Mucosa of gallbladder (tissue), 1 donor: Measurements from ENCODE around the gene CPT2. TPM values are rescaled to one million over a fixed set of nuclear protein-coding genes. Genes with fewer than 3 reads are reported as not detected.
"Not testable (repeated sequence)": the region's sequence is repeated elsewhere in the genome, so short reads cannot be mapped to it uniquely, and the experiment has no call there.

Source experiments
- DNase-seq: peaks from one replicate; pipeline ENCODE4 v3.0.0-alpha.2; 2020; ENCODE audit warnings: low spot score
- total RNA-seq: library from RNA; stranded (reverse); gene quantifications from one replicate; pipeline ENCODE4 v1.2.1, GENCODE V29; 2021
- donor health status: DM: no; HTN: no; CAD: no.

The CPT2 gene
- total RNA-seq, 1 donor from 2014 or later = 35.0 TPM

DNA sequence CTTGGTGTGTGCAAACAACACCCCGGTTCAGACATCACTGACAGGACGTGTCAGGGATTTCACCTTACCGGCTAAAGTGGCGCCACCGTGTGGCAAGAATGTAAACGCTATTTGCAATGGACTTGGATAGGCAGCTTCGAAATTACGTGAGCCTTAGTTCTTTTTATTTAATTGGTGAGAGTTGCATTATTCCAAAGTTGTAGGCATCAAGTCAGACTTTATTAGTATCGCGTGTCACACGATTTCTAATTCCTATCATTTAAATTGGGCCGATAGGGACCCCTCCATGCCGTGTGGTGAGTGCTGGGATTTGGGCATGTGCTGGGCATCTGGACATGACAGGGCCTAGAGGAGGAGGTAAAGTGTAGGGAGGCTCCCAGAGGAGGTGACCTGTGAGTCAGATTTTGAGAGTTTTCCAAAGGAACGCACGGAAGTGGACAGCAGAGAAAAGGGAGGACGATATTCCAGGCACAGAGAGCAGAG, 14.5 kb upstream of the CPT2 start:
- peak; percentile 88 for DNase-seq

- DNase-seq = no peak
Measured at GRCh38 chr1:53182716-53183094, 13.9 kb upstream of the CPT2 start.

DNA sequence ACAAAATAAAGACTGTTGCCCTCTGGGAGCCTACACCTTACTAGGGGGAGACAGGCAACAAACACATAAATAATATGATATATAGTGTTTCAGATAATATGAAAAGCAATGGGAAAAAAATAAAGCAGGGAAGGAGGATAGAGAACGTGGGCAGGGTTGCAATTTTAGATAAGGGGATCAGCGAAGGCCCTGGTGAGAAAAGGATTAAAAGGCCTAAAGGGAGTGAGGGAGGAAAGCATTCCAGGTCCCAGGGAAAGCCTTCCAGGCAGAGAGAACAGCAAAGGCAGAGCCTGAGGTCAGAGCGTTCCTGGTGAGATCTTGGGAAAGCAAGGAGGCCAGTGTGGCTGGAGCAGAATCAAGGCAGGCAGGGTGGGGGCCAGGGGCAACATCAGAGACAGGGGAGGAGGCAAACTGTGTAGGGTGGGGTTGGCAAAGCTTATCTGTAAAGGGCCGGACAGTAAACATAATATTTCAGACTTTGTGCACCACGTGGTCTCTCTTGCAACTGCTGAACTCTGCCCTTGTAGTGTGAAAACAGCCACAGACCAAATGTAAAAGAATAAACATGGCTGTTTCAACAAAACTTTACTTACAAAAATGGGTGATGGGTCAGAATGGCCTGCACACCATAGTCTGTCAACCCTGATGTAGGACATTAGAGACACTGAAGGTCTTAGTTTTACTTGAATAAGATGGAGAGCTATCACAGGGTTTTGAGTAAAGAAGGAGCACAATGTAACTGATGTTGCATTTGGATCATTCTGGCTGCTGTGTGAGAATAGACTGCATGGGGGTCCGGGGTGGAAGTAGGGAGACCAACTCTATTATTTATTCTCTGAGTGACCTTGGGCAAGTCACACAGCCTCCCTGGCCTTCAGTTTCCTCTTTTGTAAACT, 13.3 kb upstream of the CPT2 start:
- peak; percentile 81 for DNase-seq

GRCh38 chr1:53185955-53186297, 10.7 kb upstream of the CPT2 start:
- DNase-seq = not testable (repeated sequence)

DNA sequence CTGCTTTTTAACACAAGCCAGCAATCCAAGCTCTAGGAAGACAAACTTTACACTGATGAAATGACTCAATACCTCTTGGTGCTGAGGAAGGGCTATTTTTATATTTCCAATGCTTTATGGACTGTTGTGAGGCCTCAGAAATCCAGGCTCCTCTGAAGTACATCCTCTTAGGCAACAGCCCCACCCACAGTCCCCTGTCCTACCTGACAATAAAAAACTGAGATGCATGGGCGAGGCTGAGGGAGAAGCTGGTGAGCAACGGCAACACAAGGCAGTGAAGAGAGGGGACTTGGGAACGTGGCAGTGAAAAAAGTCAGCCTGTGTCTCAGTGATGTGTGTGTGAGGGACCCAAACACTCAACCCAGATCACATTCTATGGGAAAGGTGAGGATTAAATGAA, 10.1 kb upstream of the CPT2 start:
- DNase-seq = no peak

DNA sequence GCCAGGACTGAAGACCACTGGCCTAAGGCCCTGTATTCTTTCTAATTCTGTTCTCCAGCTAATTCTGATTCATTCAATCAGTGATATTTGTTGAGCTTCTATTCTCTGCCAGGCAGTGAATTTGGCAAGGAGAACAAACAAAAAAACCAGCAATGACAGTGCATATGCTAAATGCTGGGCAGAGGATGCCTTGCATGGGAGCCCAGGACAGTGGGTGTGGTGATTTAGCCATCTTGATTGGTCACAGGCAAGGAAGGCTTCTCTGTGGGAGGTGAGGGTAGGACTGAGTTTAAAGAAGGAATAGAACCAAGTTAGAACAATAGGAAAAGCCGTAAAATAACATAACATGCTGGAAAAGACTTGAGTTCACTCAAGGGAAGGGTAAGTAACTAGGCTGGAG, 9.2 kb upstream of the CPT2 start:
- DNase-seq = no peak

- DNase-seq = no peak
Measured at GRCh38 chr1:53188099-53188498, 8.5 kb upstream of the CPT2 start.

GRCh38 chr1:53189061-53189460, 7.6 kb upstream of the CPT2 start:
- DNase-seq = no peak

- DNase-seq = no peak
Measured at GRCh38 chr1:53190210-53190611, 6.4 kb upstream of the CPT2 start.

- DNase-seq = peak; percentile 45
Measured at GRCh38 chr1:53195246-53196016, 1.2 kb upstream of the CPT2 start.

DNA sequence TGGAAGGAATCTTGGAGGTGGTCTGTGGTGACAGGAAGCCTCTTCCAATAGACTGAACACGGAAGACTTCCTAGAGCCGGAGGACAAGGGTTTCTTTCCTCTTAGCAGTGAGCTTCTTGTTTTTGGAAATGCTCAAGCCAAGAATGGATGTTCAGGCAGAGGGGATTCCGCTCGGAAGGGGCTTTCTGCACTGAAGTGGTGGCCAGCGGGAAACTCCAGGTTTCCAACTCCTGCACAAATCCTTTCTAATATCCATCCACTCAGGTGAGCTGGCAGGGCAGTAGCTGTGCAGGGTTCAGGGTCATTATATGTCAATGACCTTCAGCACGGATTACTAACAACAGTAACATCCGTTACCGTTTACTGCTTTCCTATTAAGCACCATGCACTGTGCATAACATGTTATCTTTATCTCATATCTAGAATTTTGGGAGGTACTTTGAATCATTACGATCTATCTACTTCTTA, 573 bp upstream of the CPT2 start:
- DNase-seq = no peak

GRCh38 chr1:53197291-53198200, 922 bp downstream of the CPT2 start:
- DNase-seq = no peak

GRCh38 chr1:53198241-53198651, 1.6 kb downstream of the CPT2 start:
- no peak for DNase-seq

DNA sequence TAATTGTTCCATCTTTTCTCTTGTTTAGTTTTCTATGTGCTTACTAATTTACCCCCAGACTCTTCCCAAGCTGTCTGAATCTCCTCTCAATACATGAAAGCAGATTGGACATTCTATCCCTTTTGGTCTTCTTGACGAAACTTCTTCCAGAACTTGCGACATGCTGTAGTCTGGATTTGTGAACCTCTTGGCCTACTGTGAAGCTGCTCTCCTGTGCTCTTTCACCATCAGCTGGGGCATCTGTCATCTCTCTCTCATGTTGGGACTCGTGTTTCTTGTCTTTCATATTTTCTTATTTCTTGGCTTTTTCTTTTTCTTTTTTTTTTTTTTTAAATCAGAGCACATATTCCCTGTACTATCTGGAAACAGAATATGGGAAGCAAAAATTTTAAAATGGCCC, 6.8 kb downstream of the CPT2 start:
- no peak for DNase-seq

DNA sequence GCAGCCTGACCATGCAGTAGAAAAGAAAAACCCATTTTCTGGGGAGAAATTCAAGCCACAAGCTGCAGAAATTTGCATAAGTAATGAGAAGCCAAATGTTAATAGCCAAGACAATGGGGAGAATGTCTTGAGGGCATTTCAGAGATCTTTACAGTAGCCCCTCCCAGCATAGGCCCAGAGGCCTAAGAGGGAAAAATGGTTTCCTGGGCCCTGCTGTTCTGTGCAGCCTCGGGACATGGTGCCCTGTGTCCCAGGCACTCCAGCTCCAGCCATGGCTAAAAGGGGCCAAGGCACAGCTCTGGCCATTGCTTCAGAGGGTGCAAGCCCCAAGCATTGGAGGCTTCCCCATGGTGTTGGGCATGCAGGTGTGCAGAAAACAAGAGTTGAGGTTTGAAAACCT, 8.9 kb downstream of the CPT2 start:
- not testable (repeated sequence) for DNase-seq

- DNase-seq = not testable (repeated sequence)
Measured at GRCh38 chr1:53206083-53206685, 9.6 kb downstream of the CPT2 start.

GRCh38 chr1:53206735-53207379, 10.2 kb downstream of the CPT2 start:
- DNase-seq = no peak

DNA sequence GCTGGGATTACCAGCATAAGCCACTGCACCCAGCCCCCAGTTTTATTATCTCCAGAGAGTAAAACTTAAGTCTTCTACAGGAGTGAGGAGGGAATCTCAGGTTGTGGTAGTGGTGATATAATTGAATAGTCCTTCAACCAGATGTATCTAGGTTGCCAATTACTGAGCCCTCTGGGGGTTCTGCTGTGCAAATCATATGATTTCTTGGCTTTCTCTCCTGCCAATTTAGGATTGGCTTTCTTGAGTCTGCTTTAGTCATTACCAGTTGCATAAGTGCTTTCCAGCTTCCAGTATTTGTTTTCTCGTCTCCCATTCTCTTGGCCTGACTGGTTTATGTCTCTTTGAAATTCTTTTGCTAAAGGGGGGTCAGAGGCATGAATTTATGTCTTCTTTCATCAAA, 11.1 kb downstream of the CPT2 start:
- DNase-seq = no peak

DNA sequence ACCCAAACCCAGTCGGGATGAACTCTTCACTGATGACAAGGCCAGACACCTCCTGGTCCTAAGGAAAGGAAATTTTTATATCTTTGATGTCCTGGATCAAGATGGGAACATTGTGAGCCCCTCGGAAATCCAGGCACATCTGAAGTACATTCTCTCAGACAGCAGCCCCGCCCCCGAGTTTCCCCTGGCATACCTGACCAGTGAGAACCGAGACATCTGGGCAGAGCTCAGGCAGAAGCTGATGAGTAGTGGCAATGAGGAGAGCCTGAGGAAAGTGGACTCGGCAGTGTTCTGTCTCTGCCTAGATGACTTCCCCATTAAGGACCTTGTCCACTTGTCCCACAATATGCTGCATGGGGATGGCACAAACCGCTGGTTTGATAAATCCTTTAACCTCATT, 13.7 kb downstream of the CPT2 start:
- DNase-seq = no peak

- no peak for DNase-seq
Measured at GRCh38 chr1:53210954-53211353, 14.3 kb downstream of the CPT2 start.
